ENCODE results near the gene BIRC2.

The BIRC2 gene

GRCh38 chr11:102316346-102316904 is 30.6 kb upstream of the BIRC2 start:
- no peak for DNase-seq (ENCODE audit: low read depth)
- no peak overlapping the region for H3K4me3 ChIP-seq (replicated peaks; ENCODE audit: low read depth, low read length)
- TF ChIP-seq CTCF (IDR thresholded peaks at IDR 0.05; ENCODE audit: low read length, missing control alignments) = no peak

- H3K4me3 ChIP-seq (replicated peaks; ENCODE audit: low read depth, low read length) = peak within 1 kb of the TSS; percentile 59
- peak; percentile 43 for TF ChIP-seq CTCF (IDR thresholded peaks at IDR 0.05; ENCODE audit: low read length, missing control alignments)
- DNase-seq (ENCODE audit: low read depth) = peak; percentile 91
These were observed 29.8 kb upstream of the BIRC2 start, which contains the start of gene BIRC3 for GRCh38 chr11:102317099-102317767. TSS of gene BIRC3 (plus strand) at chr11:102317484. CDS start at chr11:102324510, 7,026 bp downstream.

GRCh38 chr11:102317768-102318103 is 29.3 kb upstream of the BIRC2 start:
- H3K4me3 ChIP-seq (replicated peaks; ENCODE audit: low read depth, low read length) = peak overlapping the region; percentile 59
- TF ChIP-seq CTCF (IDR thresholded peaks at IDR 0.05; ENCODE audit: low read length, missing control alignments) = no peak
- no peak for DNase-seq (ENCODE audit: low read depth)

- DNase-seq (ENCODE audit: low read depth) = no peak
- no peak for TF ChIP-seq CTCF (IDR thresholded peaks at IDR 0.05; ENCODE audit: low read length, missing control alignments)
- no peak overlapping the region for H3K4me3 ChIP-seq (replicated peaks; ENCODE audit: low read depth, low read length)
These were observed 28.5 kb upstream of the BIRC2 start for GRCh38 chr11:102318469-102318868.

- no peak for TF ChIP-seq CTCF (IDR thresholded peaks at IDR 0.05; ENCODE audit: low read length, missing control alignments)
- DNase-seq (ENCODE audit: low read depth) = no peak
- no peak overlapping the region for H3K4me3 ChIP-seq (replicated peaks; ENCODE audit: low read depth, low read length)
These were observed 27.5 kb upstream of the BIRC2 start for GRCh38 chr11:102319544-102319943.

- no peak for TF ChIP-seq CTCF (IDR thresholded peaks at IDR 0.05; ENCODE audit: low read length, missing control alignments)
- no peak for DNase-seq (ENCODE audit: low read depth)
- H3K4me3 ChIP-seq (replicated peaks; ENCODE audit: low read depth, low read length) = no peak overlapping the region
These were observed 26.8 kb upstream of the BIRC2 start for GRCh38 chr11:102320188-102320587.

GRCh38 chr11:102320679-102321078 is 26.3 kb upstream of the BIRC2 start:
- no peak for DNase-seq (ENCODE audit: low read depth)
- no peak for TF ChIP-seq CTCF (IDR thresholded peaks at IDR 0.05; ENCODE audit: low read length, missing control alignments)
- no peak overlapping the region for H3K4me3 ChIP-seq (replicated peaks; ENCODE audit: low read depth, low read length)

Measured in fibroblast of pulmonary artery (primary cell).